ENCODE data around the gene GPR85.

DNA sequence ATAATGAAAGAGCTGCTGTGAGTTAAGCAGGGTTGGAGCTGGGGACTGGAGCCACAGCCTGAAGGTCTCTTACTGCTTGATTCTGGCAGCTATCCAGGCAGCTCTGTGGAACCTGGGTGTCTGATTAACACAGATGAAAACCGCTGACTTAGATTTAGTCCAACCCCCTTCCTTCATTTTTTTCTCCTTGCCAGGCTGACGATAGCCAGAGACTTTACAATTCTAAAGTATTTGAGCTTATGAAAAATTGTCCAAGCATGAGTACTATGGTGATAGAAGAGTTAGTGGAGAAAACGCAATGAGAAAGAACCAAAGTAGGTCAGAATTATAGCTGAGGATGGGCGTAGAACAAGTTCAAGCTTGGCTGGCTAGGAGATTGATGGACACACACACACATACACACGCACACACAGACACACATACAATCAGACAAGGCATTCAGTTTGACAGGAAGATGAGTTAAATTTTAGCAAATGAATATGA, 13.5 kb upstream of the GPR85 start:
- TF ChIP-seq, protein P1, sequence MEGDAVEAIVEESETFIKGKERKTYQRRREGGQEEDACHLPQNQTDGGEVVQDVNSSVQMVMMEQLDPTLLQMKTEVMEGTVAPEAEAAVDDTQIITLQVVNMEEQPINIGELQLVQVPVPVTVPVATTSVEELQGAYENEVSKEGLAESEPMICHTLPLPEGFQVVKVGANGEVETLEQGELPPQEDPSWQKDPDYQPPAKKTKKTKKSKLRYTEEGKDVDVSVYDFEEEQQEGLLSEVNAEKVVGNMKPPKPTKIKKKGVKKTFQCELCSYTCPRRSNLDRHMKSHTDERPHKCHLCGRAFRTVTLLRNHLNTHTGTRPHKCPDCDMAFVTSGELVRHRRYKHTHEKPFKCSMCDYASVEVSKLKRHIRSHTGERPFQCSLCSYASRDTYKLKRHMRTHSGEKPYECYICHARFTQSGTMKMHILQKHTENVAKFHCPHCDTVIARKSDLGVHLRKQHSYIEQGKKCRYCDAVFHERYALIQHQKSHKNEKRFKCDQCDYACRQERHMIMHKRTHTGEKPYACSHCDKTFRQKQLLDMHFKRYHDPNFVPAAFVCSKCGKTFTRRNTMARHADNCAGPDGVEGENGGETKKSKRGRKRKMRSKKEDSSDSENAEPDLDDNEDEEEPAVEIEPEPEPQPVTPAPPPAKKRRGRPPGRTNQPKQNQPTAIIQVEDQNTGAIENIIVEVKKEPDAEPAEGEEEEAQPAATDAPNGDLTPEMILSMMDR (IDR thresholded peaks at IDR 0.05; ENCODE audit: insufficient read depth, low read depth, low read length): no peak
- no peak for TF ChIP-seq EZH2 (IDR thresholded peaks at IDR 0.05; ENCODE audit: insufficient read depth, low read length)

Measured in astrocyte (in vitro differentiated cells and primary cell).